GM23248 (cell line): ENCODE results near the gene BCL2L14. TPM values are rescaled to one million over a fixed set of nuclear protein-coding genes. Genes with fewer than 3 reads are reported as not detected.

Experiments used
- DNase-seq: peaks from one replicate; pipeline ENCODE4 v3.0.0-alpha.2; 2015
- H2AFZ ChIP-seq: fragments of 200-600 bp; sonication (generic); 2 replicates; pipeline ENCODE4 v1.6.1; 2016; ENCODE audit warnings: antibody characterized with exemption
- H3F3A ChIP-seq: fragments of 200-600 bp; sonication (generic); 2 replicates; pipeline ENCODE4 v1.6.1; 2016; ENCODE audit warnings: mild to moderate bottlenecking, antibody characterized with exemption, mixed run types; ENCODE audit not compliant: insufficient read depth
- H3K27ac ChIP-seq: fragments of 200-600 bp; sonication (generic); 2 replicates; pipeline ENCODE4 v1.5.1; 2016; ENCODE audit warnings: mild to moderate bottlenecking
- H3K27me3 ChIP-seq: fragments of 200-600 bp; sonication (generic); replicated peaks from 2 replicates; pipeline ENCODE4 v1.6.1; 2016; ENCODE audit warnings: mild to moderate bottlenecking; ENCODE audit not compliant: insufficient read depth
- H3K36me3 ChIP-seq: fragments of 200-600 bp; sonication (generic); 2 replicates; pipeline ENCODE4 v1.6.1; 2016; ENCODE audit warnings: low read depth, mild to moderate bottlenecking
- H3K4me1 ChIP-seq: fragments of 200-600 bp; sonication (generic); 2 replicates; pipeline ENCODE4 v1.6.1; 2016; ENCODE audit warnings: mild to moderate bottlenecking; ENCODE audit not compliant: insufficient read depth
- H3K4me2 ChIP-seq: fragments of 200-600 bp; sonication (generic); one replicate; pipeline ENCODE4 v1.6.1; 2016; ENCODE audit warnings: mild to moderate bottlenecking; ENCODE audit not compliant: unreplicated experiment
- H3K4me3 ChIP-seq: fragments of 200-600 bp; sonication (generic); 2 replicates; pipeline ENCODE4 v1.5.1; 2016; ENCODE audit warnings: mild to moderate bottlenecking
- H3K79me2 ChIP-seq: fragments of 200-600 bp; sonication (generic); 2 replicates; pipeline ENCODE4 v1.6.1; 2016; ENCODE audit warnings: mild to moderate bottlenecking; ENCODE audit not compliant: insufficient read depth
- H3K9ac ChIP-seq: fragments of 200-600 bp; sonication (generic); 2 replicates; pipeline ENCODE4 v1.6.1; 2016; ENCODE audit warnings: mild to moderate bottlenecking
- H3K9me2 ChIP-seq: fragments of 200-600 bp; sonication (generic); 2 replicates; pipeline ENCODE4 v1.6.1; 2016; ENCODE audit warnings: mixed run types, mild to moderate bottlenecking, moderate library complexity; ENCODE audit not compliant: insufficient read depth
- H3K9me3 ChIP-seq: fragments of 200-600 bp; sonication (generic); one replicate; pipeline ENCODE4 v1.6.1; 2017; ENCODE audit warnings: low read depth
- H4K20me1 ChIP-seq: fragments of 200-600 bp; sonication (generic); 2 replicates; pipeline ENCODE4 v1.6.0; 2016; ENCODE audit not compliant: insufficient read depth
- EZH2 ChIP-seq: fragments of 200-600 bp; sonication (generic); IDR thresholded peaks from 2 replicates; pipeline ENCODE4 v1.6.1; 2018; ENCODE audit warnings: antibody characterized with exemption, mild to moderate bottlenecking; ENCODE audit not compliant: insufficient read depth, poor library complexity, severe bottlenecking
- EZH2phosphoT487 ChIP-seq: fragments of 200-600 bp; sonication (generic); IDR thresholded peaks from 2 replicates; pipeline ENCODE4 v1.6.1; 2018; ENCODE audit warnings: antibody characterized with exemption, moderate library complexity, mild to moderate bottlenecking, low read depth; ENCODE audit not compliant: insufficient read depth
- WGBS, 2 experiments: methylation state at CpG; one replicate each; pipeline ENCODE4 v1.1.6; 2015 to 2017; ENCODE audit warnings: low lambda C conversion rate in 2 of 2, low coverage in 1 of 2; ENCODE audit errors: missing lambda C conversion rate in 2 of 2; 5-methylcytosine and 5-hydroxymethylcytosine counted together
- in situ Hi-C: fragments of 300-500 bp; cut with MboI; formaldehyde crosslinking; loops from 2 replicates; pipeline ENCODE4 v1.15.0; 2020
- polyA plus RNA-seq: library from polyadenylated mRNA; unstranded; fragments of >200 nt; fragmentation: Nextera tagmentation; extraction: Ambion mirVana; gene quantifications from 2 replicates; pipeline ENCODE4 v1.2.1, GENCODE V29; 2016
- total RNA-seq: library from RNA; depleted of rRNA; stranded (reverse); fragments of >200 nt; shearing (Covaris generic); gene quantifications from 2 replicates; pipeline ENCODE4 v1.2.3, GENCODE V29; 2014

The BCL2L14 gene
- total and polyA plus RNA-seq, 2 experiments from 2014 or later: not detected

- peaks cover 36% of the 10 kb centered on the region for H3K27me3 ChIP-seq
- in situ Hi-C loops: no loop called here
- no peaks in the 10 kb centered on the region for H3F3A ChIP-seq
- no peaks in the 10 kb centered on the region for H3K4me1 ChIP-seq
- TF ChIP-seq EZH2 (no peak), EZH2phosphoT487 (no peak)
- H3K4me3 ChIP-seq: no peak overlapping the region
- WGBS, 2 experiments: 70 to 74% methylated on average over 6 of the region's 6 CpGs
- H3K9ac ChIP-seq: no peak overlapping the region
- no peak overlapping the region for H2AFZ ChIP-seq
- H3K9me3 ChIP-seq: no peaks in the 10 kb centered on the region
- H3K9me2 ChIP-seq: no peaks in the 10 kb centered on the region
- H3K79me2 ChIP-seq: no peaks in the 10 kb centered on the region
- no peak for DNase-seq
- H4K20me1 ChIP-seq: no peaks in the 10 kb centered on the region
- no peak overlapping the region for H3K4me2 ChIP-seq
- H3K36me3 ChIP-seq: no peaks in the 10 kb centered on the region
- no peak overlapping the region for H3K27ac ChIP-seq
Measured at GRCh38 chr12:12068751-12069150, 2.0 kb upstream of the BCL2L14 start.

GRCh38 chr12:12069821-12070548 is 754 bp upstream of the BCL2L14 start:
- Histone ChIP-seq H3K4me3 (no peak overlapping the region), H3K79me2 (no peaks in the 10 kb centered on the region), H3K27me3 (peaks cover 36% of the 10 kb centered on the region), H3K36me3 (no peaks in the 10 kb centered on the region), H3K27ac (no peak overlapping the region), H3F3A (no peaks in the 10 kb centered on the region), H3K9me3 (no peaks in the 10 kb centered on the region), H3K4me2 (no peak overlapping the region), H4K20me1 (no peaks in the 10 kb centered on the region), H2AFZ (no peak overlapping the region), H3K9me2 (no peaks in the 10 kb centered on the region), H3K9ac (no peak overlapping the region), H3K4me1 (no peaks in the 10 kb centered on the region)
- in situ Hi-C loops: no loop called here
- WGBS, 2 experiments: 77% methylated on average over 14 of the region's 14 CpGs
- no peak for TF ChIP-seq EZH2
- no peak for TF ChIP-seq EZH2phosphoT487
- DNase-seq: no peak

GRCh38 chr12:12072064-12072760 is 1.5 kb downstream of the BCL2L14 start:
- no peaks in the 10 kb centered on the region for H3K79me2 ChIP-seq
- in situ Hi-C loops: no loop called here
- DNase-seq: no peak

GRCh38 chr12:12079291-12079690 is 8.6 kb downstream of the BCL2L14 start:
- WGBS, 2 experiments: 67 to 69% methylated on average over 5 of the region's 5 CpGs
- Histone ChIP-seq H3K4me2 (no peak overlapping the region), H3K4me3 (no peak overlapping the region), H3K9me3 (no peaks in the 10 kb centered on the region), H3F3A (no peaks in the 10 kb centered on the region), H3K27me3 (no peaks in the 10 kb centered on the region), H3K4me1 (peaks cover 10% of the 10 kb centered on the region; the same call in 1 of the 2 replicates), H2AFZ (no peak overlapping the region), H4K20me1 (no peaks in the 10 kb centered on the region), H3K79me2 (no peaks in the 10 kb centered on the region), H3K9ac (no peak overlapping the region), H3K27ac (no peak overlapping the region), H3K9me2 (no peaks in the 10 kb centered on the region), H3K36me3 (no peaks in the 10 kb centered on the region)
- in situ Hi-C loops: loop anchor here (25.0 kb wide), 1 partner anchor 633 kb away; the partner anchor contains the start of gene CDKN1B
- DNase-seq: peak; percentile 64
- TF ChIP-seq EZH2 (no peak), EZH2phosphoT487 (no peak)

More at GRCh38 chr12:12072064-12072760, 1.5 kb downstream of the BCL2L14 start:
- Histone ChIP-seq H3K4me1 (no peaks in the 10 kb centered on the region), H3K27me3 (peaks cover 36% of the 10 kb centered on the region), H4K20me1 (no peaks in the 10 kb centered on the region), H2AFZ (no peak overlapping the region), H3K9me3 (no peaks in the 10 kb centered on the region), H3F3A (no peaks in the 10 kb centered on the region), H3K4me2 (no peak overlapping the region), H3K9ac (no peak overlapping the region), H3K27ac (no peak overlapping the region), H3K4me3 (no peak overlapping the region), H3K9me2 (no peaks in the 10 kb centered on the region), H3K36me3 (no peaks in the 10 kb centered on the region)
- WGBS, 2 experiments: 62 to 65% methylated on average over 21 of the region's 21 CpGs
- TF ChIP-seq EZH2 (no peak), EZH2phosphoT487 (no peak)
